Heart right ventricle (tissue), 16 donors: ENCODE results near the gene AGBL4. TPM values are rescaled to one million over a fixed set of nuclear protein-coding genes. Genes with fewer than 3 reads are reported as not detected.

Source experiments
- ATAC-seq, 8 donors: fragments of 200-7000 bp; cut with Tn5 transposase; one replicate each; pipeline ENCODE4 v1.9.1; 2020; ENCODE audit warnings: mild to moderate bottlenecking in 8 of 8, moderate library complexity in 8 of 8, moderate number of reproducible peaks in 1 of 8
- DNase-seq, 2 donors: peaks; one replicate each; pipeline ENCODE4 v3.0.0-alpha.2; 2020
- H3K27ac ChIP-seq, 10 donors: fragments of 200-600 bp; sonication (generic) in 2 of 10; one replicate each; pipeline versions ENCODE4 v1.5.0 to v1.8.0; 2020 to 2022; ENCODE audit warnings: mild to moderate bottlenecking in 3 of 10
- H3K27me3 ChIP-seq, 7 donors: fragments of 200-600 bp; one replicate each; pipeline ENCODE4 v1.8.0; 2021 to 2022; ENCODE audit warnings: mild to moderate bottlenecking in 2 of 7
- H3K36me3 ChIP-seq, 9 donors: fragments of 200-600 bp; sonication (generic) in 1 of 9; one replicate each; pipeline versions ENCODE4 v1.5.0 to v1.8.0; 2020 to 2022; ENCODE audit warnings: mild to moderate bottlenecking in 2 of 9
- H3K4me1 ChIP-seq, 9 donors: fragments of 200-600 bp; sonication (generic) in 1 of 9; one replicate each; pipeline versions ENCODE4 v1.5.0 to v1.8.0; 2020 to 2022; ENCODE audit warnings: mild to moderate bottlenecking in 4 of 9
- H3K4me3 ChIP-seq, 10 donors: fragments of 200-600 bp; sonication (generic) in 2 of 10; one replicate each; pipeline versions ENCODE4 v1.5.0 to v1.8.0; 2020 to 2022; ENCODE audit warnings: mild to moderate bottlenecking in 7 of 10, moderate library complexity in 2 of 10
- H3K9me3 ChIP-seq, 11 donors: fragments of 200-600 bp in 10 of 11; sonication (generic) in 2 of 11; one replicate each; pipeline versions ENCODE4 v1.5.0 to v1.8.0; 2013 to 2022; ENCODE audit warnings: mild to moderate bottlenecking in 2 of 11, control low read depth in 1 of 11, moderate library complexity in 1 of 11
- CTCF ChIP-seq, 9 donors: fragments of 200-600 bp; sonication (generic) in 2 of 9; IDR thresholded peaks; one replicate each; pipeline versions ENCODE4 v1.5.0 to v1.8.0; 2021 to 2022; ENCODE audit warnings: antibody characterized with exemption in 9 of 9, mild to moderate bottlenecking in 5 of 9, moderate library complexity in 1 of 9
- WGBS, 2 donors: extraction: QIAGEN DNeasy Blood & Tissue Kit; methylation state at CpG; one replicate each; pipeline ENCODE4 v1.1.7; 2013; ENCODE audit warnings: inconsistent platforms in 1 of 2; 5-methylcytosine and 5-hydroxymethylcytosine counted together
- intact Hi-C, 10 donors: fragments of 100-400 bp; cut with DNase I; formaldehyde crosslinking; loops; one replicate each; pipeline versions ENCODE4 v1.11.1 to v1.14.2; 2022
- polyA plus RNA-seq, 2 donors: library from polyadenylated mRNA; stranded (reverse); fragments of 200-250 nt; gene quantifications; one replicate each; pipeline ENCODE4 v1.2.3, GENCODE V29; 2013
- total RNA-seq, 10 donors: library from RNA; stranded (reverse); fragmentation: NEBNext Ultra II Directional in 3 of 10; extraction: Animal tissue kit (Norgen Biotek cat#: 25700) in 3 of 10; gene quantifications; one replicate each; pipeline versions ENCODE4 v1.2.1 to v1.2.4, GENCODE V29; 2021 to 2023
- donor health status: Arrhythmogenic right ventricular cardiomyopathy.
- donor health status: ischemic (EF 13 %, LVEDD 7.1; RV severe dilation, severe dysfunction).
- donor health status: healthy with polysubstance abuse.
- donor health status: DM: no; HTN: yes; CAD: no.
- donor health status: DM: no; HTN: no; CAD: no.
- donor health status: ischemic (EF 25% LVEDD 6.9; RV normal size, moderate dysfunction).
- donor health status: ischemic (EF 25% LVEDD 5.7; RV mildly dilated, moderate dysfunction).
- donor health status: healthy.
- donor health status: DM: yes; HTN: yes; CAD: no.
- donor health status: Ischemic cardiomyopathy.
- donor health status: ischemic (EF 35%, LVEDD 5.7; RV mildly dilated, moderate dysfunction).
- donor health status: nonischemic (EF 11% LVEDD 7.7; RV severe dilation, severe dysfunction).
- donor health status: DM: yes; HTN: yes; CAD: no.
- donor health status: PGD.
- donor health status: ischemic (EF 29% LVEDD 5.4; RV normal size, mild dysfunction).
- donor health status: nonischemic (EF 23%, LVEDD 6.1; RV moderate dilation, normal function).

Gene AGBL4
- total and polyA plus RNA-seq, 12 donors = 0.04 to 0.93 (median 0.46) TPM; not detected in 2

GRCh38 chr1:49723662-49724061 is 300.1 kb downstream of the AGBL4 start:
- Histone ChIP-seq H3K4me3 (no peak overlapping the region), H3K27me3 (no peaks in the 10 kb centered on the region), H3K9me3 (peaks cover 0 to 5% (median 0%) of the 10 kb centered on the region in 11 donors), H3K4me1 (peaks cover 0 to 4% (median 0%) of the 10 kb centered on the region in 9 donors), H3K27ac (no peak overlapping the region), H3K36me3 (no peaks in the 10 kb centered on the region)
- ATAC-seq = no peak
- WGBS, 2 donors = 95% methylated on average over 1 of the region's 1 CpG
- no peak for TF ChIP-seq CTCF (IDR thresholded peaks at IDR 0.05)
- intact Hi-C loops = no loop called here
- no peak for DNase-seq

GRCh38 chr1:49694251-49694827 is 329.4 kb downstream of the AGBL4 start:
- DNase-seq = no peak
- no peak for TF ChIP-seq CTCF (IDR thresholded peaks at IDR 0.05)
- ATAC-seq = no peak
- WGBS, 2 donors = 60 to 68% methylated on average over 4 of the region's 4 CpGs
- no peaks in the 10 kb centered on the region for H3K4me1 ChIP-seq
- no peaks in the 10 kb centered on the region for H3K27me3 ChIP-seq
- H3K4me3 ChIP-seq = no peak overlapping the region
- no peaks in the 10 kb centered on the region for H3K36me3 ChIP-seq
- H3K9me3 ChIP-seq = peaks cover 0 to 10% (median 0%) of the 10 kb centered on the region in 11 donors
- no peak overlapping the region for H3K27ac ChIP-seq
- intact Hi-C loops = no loop called here

GRCh38 chr1:49686107-49686506 is 337.6 kb downstream of the AGBL4 start:
- intact Hi-C loops = no loop called here
- ATAC-seq = no peak
- no peak for TF ChIP-seq CTCF (IDR thresholded peaks at IDR 0.05)
- 29 to 39% methylated on average over 3 of the region's 3 CpGs for WGBS, 2 donors
- no peak overlapping the region for H3K27ac ChIP-seq
- H3K27me3 ChIP-seq = no peaks in the 10 kb centered on the region
- H3K36me3 ChIP-seq = no peaks in the 10 kb centered on the region
- H3K9me3 ChIP-seq = peaks cover 0 to 29% (median 0%) of the 10 kb centered on the region in 11 donors
- H3K4me3 ChIP-seq = no peak overlapping the region
- H3K4me1 ChIP-seq = no peaks in the 10 kb centered on the region
- DNase-seq = no peak

GRCh38 chr1:49677706-49678105 is 346.0 kb downstream of the AGBL4 start:
- DNase-seq (no peak), ATAC-seq (no peak)
- no peaks in the 10 kb centered on the region for H3K36me3 ChIP-seq
- no peak overlapping the region for H3K27ac ChIP-seq
- no peak for TF ChIP-seq CTCF (IDR thresholded peaks at IDR 0.05)
- WGBS, 2 donors = 47 to 48% methylated on average over 2 of the region's 2 CpGs
- H3K27me3 ChIP-seq = no peaks in the 10 kb centered on the region
- intact Hi-C loops = no loop called here
- peaks cover 0 to 19% (median 6%) of the 10 kb centered on the region in 11 donors for H3K9me3 ChIP-seq
- no peak overlapping the region for H3K4me3 ChIP-seq
- no peaks in the 10 kb centered on the region for H3K4me1 ChIP-seq
